Nephron (organoid): ENCODE results near the gene SLC4A4.

Source experiments
- H3K27ac Mint-ChIP-seq, 3 experiments: 2 replicates each; pipeline ENCODE4 v1.8.0; 2020; ENCODE audit warnings: mixed read lengths in 3 of 3, mild to moderate bottlenecking in 2 of 3, moderate library complexity in 1 of 3
- H3K27me3 Mint-ChIP-seq: 2 replicates; pipeline ENCODE4 v1.8.0; 2021; ENCODE audit warnings: low read depth, mild to moderate bottlenecking, moderate library complexity, mixed read lengths
- H3K36me3 Mint-ChIP-seq: 2 replicates; pipeline ENCODE4 v1.8.0; 2020; ENCODE audit warnings: low read depth, mixed read lengths
- H3K4me1 Mint-ChIP-seq: 2 replicates; pipeline ENCODE4 v1.8.0; 2020; ENCODE audit warnings: mixed read lengths
- H3K4me3 Mint-ChIP-seq, 3 experiments: 2 replicates each; pipeline ENCODE4 v1.8.0; 2020; ENCODE audit warnings: mild to moderate bottlenecking in 3 of 3, mixed read lengths in 3 of 3, moderate library complexity in 2 of 3
- H3K9me3 Mint-ChIP-seq: 2 replicates; pipeline ENCODE4 v1.8.0; 2020; ENCODE audit warnings: mixed read lengths
- TF ChIP-seq, protein P1 (sequence below), 3 experiments: fragments of 200-600 bp; sonication (generic); IDR thresholded peaks; one replicate each; pipeline ENCODE4 v1.5.0; 2021; ENCODE audit warnings: antibody characterized with exemption in 3 of 3; ENCODE audit not compliant: unreplicated experiment in 3 of 3

Gene SLC4A4

DNA sequence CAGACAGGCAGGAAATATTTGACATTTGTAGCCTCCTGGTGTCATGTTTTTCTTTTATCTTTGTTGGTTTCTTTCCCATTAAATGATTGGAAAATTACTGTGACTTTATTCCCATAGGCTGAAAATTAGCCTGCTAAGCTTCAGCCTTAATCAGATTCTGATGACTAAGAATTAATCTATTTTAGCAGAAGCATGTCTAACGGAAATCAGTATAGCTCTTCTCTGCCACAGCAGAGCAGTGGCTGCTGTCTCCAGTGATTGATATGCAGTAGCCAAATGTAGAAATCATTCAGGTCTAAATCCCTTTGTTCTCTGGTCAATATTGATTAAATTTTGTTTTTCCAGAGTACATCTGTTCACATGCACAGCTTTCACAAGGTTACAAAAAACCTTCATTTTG lies 245.8 kb downstream of the SLC4A4 start:
- H3K9me3 Mint-ChIP-seq: peaks cover 5% of the 10 kb centered on the region
- H3K36me3 Mint-ChIP-seq: no peaks in the 10 kb centered on the region
- H3K27ac Mint-ChIP-seq: no peak overlapping the region
- H3K4me1 Mint-ChIP-seq: no peaks in the 10 kb centered on the region
- TF ChIP-seq, protein P1, sequence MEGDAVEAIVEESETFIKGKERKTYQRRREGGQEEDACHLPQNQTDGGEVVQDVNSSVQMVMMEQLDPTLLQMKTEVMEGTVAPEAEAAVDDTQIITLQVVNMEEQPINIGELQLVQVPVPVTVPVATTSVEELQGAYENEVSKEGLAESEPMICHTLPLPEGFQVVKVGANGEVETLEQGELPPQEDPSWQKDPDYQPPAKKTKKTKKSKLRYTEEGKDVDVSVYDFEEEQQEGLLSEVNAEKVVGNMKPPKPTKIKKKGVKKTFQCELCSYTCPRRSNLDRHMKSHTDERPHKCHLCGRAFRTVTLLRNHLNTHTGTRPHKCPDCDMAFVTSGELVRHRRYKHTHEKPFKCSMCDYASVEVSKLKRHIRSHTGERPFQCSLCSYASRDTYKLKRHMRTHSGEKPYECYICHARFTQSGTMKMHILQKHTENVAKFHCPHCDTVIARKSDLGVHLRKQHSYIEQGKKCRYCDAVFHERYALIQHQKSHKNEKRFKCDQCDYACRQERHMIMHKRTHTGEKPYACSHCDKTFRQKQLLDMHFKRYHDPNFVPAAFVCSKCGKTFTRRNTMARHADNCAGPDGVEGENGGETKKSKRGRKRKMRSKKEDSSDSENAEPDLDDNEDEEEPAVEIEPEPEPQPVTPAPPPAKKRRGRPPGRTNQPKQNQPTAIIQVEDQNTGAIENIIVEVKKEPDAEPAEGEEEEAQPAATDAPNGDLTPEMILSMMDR (IDR thresholded peaks at IDR 0.05; ENCODE audit: unreplicated experiment in 3 of 3): no peak
- H3K27me3 Mint-ChIP-seq: no peaks in the 10 kb centered on the region
- no peak overlapping the region for H3K4me3 Mint-ChIP-seq

DNA sequence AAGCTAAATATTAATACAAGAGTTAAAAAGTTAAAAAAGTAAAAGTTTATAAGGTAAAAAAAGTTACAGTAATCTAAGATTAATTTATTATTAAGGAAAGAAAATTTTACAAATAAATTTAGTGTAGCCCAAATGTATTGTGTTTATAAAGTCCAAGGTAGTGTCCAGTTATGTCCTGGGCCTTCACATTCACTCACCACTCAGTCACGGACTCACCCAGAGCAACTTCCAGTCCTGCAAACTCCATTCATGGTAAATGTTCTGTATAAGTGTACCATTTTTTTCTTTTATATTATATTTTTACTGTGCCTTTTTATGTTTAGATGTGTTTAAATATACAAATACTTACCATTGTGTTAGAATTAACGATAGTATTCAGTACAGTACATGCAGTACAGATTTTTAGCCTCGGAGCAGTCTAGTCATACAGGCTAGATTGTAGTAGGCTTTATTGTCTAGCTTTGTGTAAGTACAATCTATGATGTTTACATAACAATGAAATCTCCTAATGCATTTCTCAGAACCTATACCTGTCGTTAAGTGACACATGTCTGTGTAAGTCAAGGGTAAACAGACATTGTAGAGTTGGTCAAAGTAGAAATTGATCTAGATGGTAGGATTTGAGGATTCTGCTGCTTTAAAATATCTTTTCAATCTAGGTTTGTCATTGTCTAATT lies 247.4 kb downstream of the SLC4A4 start:
- H3K36me3 Mint-ChIP-seq: no peaks in the 10 kb centered on the region

DNA sequence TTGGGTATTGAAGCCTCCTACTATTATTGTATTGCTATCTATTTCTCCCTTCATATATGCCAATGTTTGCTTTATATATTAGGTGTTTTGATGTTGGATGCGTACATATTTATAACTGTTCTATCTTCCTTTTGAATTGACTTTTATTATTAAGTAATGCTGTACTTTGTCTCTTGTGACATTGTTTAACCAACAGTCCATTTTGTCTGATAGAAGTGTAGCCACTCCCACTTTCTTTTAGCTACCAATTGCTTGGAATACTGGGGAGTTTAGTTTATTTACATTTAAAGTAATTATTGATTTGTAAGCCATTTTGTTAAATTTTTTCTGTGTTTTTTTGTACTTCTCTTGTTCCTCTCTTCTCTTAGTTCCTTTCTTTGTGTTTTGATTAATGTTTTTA lies 249.2 kb downstream of the SLC4A4 start:
- H3K27me3 Mint-ChIP-seq: no peaks in the 10 kb centered on the region
- TF ChIP-seq, protein P1 (IDR thresholded peaks at IDR 0.05; ENCODE audit: unreplicated experiment in 3 of 3): no peak
- H3K27ac Mint-ChIP-seq: no peak overlapping the region
- H3K36me3 Mint-ChIP-seq: no peaks in the 10 kb centered on the region
- peaks cover 2% of the 10 kb centered on the region for H3K9me3 Mint-ChIP-seq
- peaks cover 4% of the 10 kb centered on the region for H3K4me1 Mint-ChIP-seq
- no peak overlapping the region for H3K4me3 Mint-ChIP-seq

More for the DNA sequence above, 247.4 kb downstream of the SLC4A4 start:
- H3K9me3 Mint-ChIP-seq: peaks cover 2% of the 10 kb centered on the region
- TF ChIP-seq, protein P1 (IDR thresholded peaks at IDR 0.05; ENCODE audit: unreplicated experiment in 3 of 3): no peak
- H3K4me3 Mint-ChIP-seq: no peak overlapping the region
- no peaks in the 10 kb centered on the region for H3K4me1 Mint-ChIP-seq
- no peaks in the 10 kb centered on the region for H3K27me3 Mint-ChIP-seq
- no peak overlapping the region for H3K27ac Mint-ChIP-seq

DNA sequence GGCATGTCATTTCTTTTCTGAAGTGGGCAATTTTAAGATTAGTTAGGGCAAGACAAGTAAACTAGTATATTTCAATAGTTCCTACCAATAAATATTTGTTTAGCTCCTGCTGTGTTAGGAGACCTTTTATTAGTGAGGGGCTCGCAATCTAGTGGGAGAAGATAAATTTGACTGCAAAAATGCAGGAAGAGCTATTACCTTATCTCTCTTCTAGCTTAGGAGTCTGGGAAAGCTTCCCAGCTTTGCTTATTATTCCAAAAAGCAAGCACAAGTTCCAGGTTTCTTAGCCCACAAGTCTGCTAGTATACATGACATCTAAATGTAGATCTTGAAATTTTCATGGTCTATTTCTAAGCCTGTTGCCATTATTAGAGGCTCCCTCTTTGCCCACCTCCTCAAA lies 254.0 kb downstream of the SLC4A4 start:
- TF ChIP-seq, protein P1 (IDR thresholded peaks at IDR 0.05; ENCODE audit: unreplicated experiment in 3 of 3): no peak
- H3K27ac Mint-ChIP-seq: peak overlapping the region in 1 of 3 experiments; percentile 52

DNA sequence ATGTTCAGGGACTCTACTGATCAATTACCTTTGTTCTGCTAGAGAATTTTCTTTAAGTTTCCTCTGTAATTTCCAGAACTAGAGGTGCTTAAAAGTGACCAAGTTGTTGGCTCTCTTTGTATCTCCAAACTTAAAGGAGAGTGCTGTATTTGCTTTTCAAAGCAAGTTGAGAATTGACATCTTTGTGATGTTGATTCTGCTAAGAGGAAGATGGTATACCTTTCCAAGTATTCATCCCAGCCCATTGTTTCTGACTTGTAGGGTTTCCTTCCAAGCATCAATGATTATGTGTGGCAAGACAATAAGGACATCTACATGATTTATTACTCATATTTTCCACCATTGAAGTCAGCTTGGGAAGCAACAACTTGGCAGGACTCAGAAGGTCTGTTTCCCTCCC lies 254.5 kb downstream of the SLC4A4 start:
- no peaks in the 10 kb centered on the region for H3K27me3 Mint-ChIP-seq
- peak overlapping the region in 1 of 3 experiments; percentile 52 for H3K27ac Mint-ChIP-seq
- H3K4me1 Mint-ChIP-seq: peaks cover 25% of the 10 kb centered on the region
- TF ChIP-seq, protein P1 (IDR thresholded peaks at IDR 0.05; ENCODE audit: unreplicated experiment in 3 of 3): no peak
- peaks cover 2% of the 10 kb centered on the region for H3K9me3 Mint-ChIP-seq
- no peak overlapping the region for H3K4me3 Mint-ChIP-seq
- H3K36me3 Mint-ChIP-seq: no peaks in the 10 kb centered on the region

More for the DNA sequence above, 254.0 kb downstream of the SLC4A4 start:
- Mint-ChIP-seq H3K9me3 (peaks cover 2% of the 10 kb centered on the region), H3K27me3 (no peaks in the 10 kb centered on the region), H3K4me1 (peaks cover 25% of the 10 kb centered on the region), H3K36me3 (no peaks in the 10 kb centered on the region), H3K4me3 (no peak overlapping the region)

DNA sequence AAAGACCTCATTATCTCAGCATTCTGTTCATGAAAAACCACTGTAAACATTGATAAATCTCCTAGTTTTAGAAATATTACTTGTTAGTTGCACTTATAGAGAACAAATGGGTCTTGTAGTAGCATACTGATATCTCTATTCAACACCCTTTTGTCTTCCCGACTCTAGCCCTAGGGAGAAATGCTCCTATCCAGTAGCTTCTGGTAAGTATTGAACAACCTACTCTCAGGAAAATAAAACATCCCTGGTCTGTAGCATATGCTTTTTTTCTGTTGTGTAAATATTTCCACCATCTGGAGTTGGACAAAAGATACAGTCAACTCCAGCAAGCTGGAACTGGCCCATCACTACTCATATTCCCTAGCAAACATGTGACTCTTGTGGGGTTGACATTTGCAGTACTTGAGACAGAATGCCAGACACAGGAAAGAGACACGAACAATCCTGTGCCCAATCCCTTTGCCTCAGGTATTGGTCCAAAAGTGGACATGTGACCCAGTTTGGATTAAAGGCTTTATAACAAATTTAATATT lies 256.8 kb downstream of the SLC4A4 start:
- TF ChIP-seq, protein P1 (IDR thresholded peaks at IDR 0.05; ENCODE audit: unreplicated experiment in 3 of 3): no peak
- H3K4me3 Mint-ChIP-seq: no peak overlapping the region

More for the DNA sequence above, 256.8 kb downstream of the SLC4A4 start:
- Mint-ChIP-seq H3K9me3 (no peaks in the 10 kb centered on the region), H3K36me3 (no peaks in the 10 kb centered on the region), H3K4me1 (peaks cover 38% of the 10 kb centered on the region), H3K27ac (no peak overlapping the region), H3K27me3 (no peaks in the 10 kb centered on the region)
